A673 (cell line): ENCODE results near the gene LAD1. TPM values are rescaled to one million over a fixed set of nuclear protein-coding genes. Genes with fewer than 3 reads are reported as not detected.
A peak's percentile ranks its signal among the peaks of the same experiment; 100 is the strongest.

Experiments
- BruUV-seq: library from RNA; stranded (reverse); fragments of 400-500 nt; replicated peaks from 2 replicates; lab custom pipeline; 2021; lab: Mats Ljungman, UMichigan
- CTCF ChIA-PET: fragments of 300-600 bp; sonication (Branson Sonifier 250); formaldehyde crosslinking; loops from one replicate; lab custom pipeline; 2022; ENCODE audit warnings: antibody characterized with exemption; lab: Charles Lee
- POLR2A ChIA-PET: fragments of 300-600 bp; sonication (Branson Sonifier 250); formaldehyde crosslinking; loops from one replicate; lab custom pipeline; 2022; ENCODE audit warnings: antibody characterized with exemption; ENCODE audit not compliant: low non-redundant PET; lab: Charles Lee
- DNase-seq: peaks from one replicate; pipeline ENCODE4 v3.0.0-alpha.2; 2015; ENCODE audit warnings: low spot score
- H3K27ac ChIP-seq: fragments of 200-600 bp; sonication (generic); 2 replicates; pipeline ENCODE4 v1.5.1; 2016; ENCODE audit warnings: mixed run types, low read depth, mild to moderate bottlenecking, mixed read lengths, antibody characterized with exemption, low read length; ENCODE audit not compliant: poor library complexity, severe bottlenecking
- H3K27me3 ChIP-seq: fragments of 200-600 bp; sonication (generic); replicated peaks from 2 replicates; pipeline ENCODE4 v1.6.1; 2017; ENCODE audit warnings: mixed run types, low read depth, mild to moderate bottlenecking, mixed read lengths, antibody characterized with exemption, low read length; ENCODE audit not compliant: insufficient read depth, poor library complexity
- H3K36me3 ChIP-seq: fragments of 200-600 bp; sonication (generic); 2 replicates; pipeline ENCODE4 v1.6.1; 2016; ENCODE audit warnings: mixed run types, mild to moderate bottlenecking, mixed read lengths, antibody characterized with exemption, low read length; ENCODE audit not compliant: insufficient read depth, poor library complexity, severe bottlenecking
- H3K4me1 ChIP-seq: fragments of 200-600 bp; sonication (generic); 2 replicates; pipeline ENCODE4 v1.6.1; 2017; ENCODE audit warnings: mixed run types, mild to moderate bottlenecking, mixed read lengths, antibody characterized with exemption, low read length; ENCODE audit not compliant: insufficient read depth, poor library complexity, severe bottlenecking
- H3K4me3 ChIP-seq: fragments of 200-600 bp; sonication (generic); 2 replicates; pipeline ENCODE4 v1.5.1; 2016; ENCODE audit warnings: low read depth, mixed run types, mild to moderate bottlenecking, mixed read lengths, low read length; ENCODE audit not compliant: poor library complexity, severe bottlenecking
- H3K9me3 ChIP-seq: fragments of 200-600 bp; sonication (generic); 2 replicates; pipeline ENCODE4 v1.6.1; 2016; ENCODE audit warnings: mixed run types, low read depth, mild to moderate bottlenecking, mixed read lengths, antibody characterized with exemption, low read length; ENCODE audit not compliant: poor library complexity, severe bottlenecking
- CTCF ChIP-seq: fragments of 300-800, 200-600 bp; sonication (generic); conservative IDR thresholded peaks from 2 replicates; pipeline ENCODE4 v1.5.1; 2017; ENCODE audit warnings: low read depth, mild to moderate bottlenecking, antibody characterized with exemption, low read length, moderate library complexity, mixed read lengths
- EZH2 ChIP-seq: fragments of 200-600 bp; sonication (generic); IDR thresholded peaks from 2 replicates; pipeline ENCODE4 v1.6.1; 2017; ENCODE audit warnings: borderline replicate concordance, low read depth, mild to moderate bottlenecking, mixed read lengths, antibody characterized with exemption, low read length; ENCODE audit not compliant: poor library complexity, severe bottlenecking
- intact Hi-C: fragments of 100-400 bp; cut with micrococcal nuclease; formaldehyde crosslinking; loops from one replicate; pipeline ENCODE4 v1.10.0; 2022; ENCODE audit not compliant: unreplicated experiment
- total RNA-seq: library from RNA; stranded (reverse); gene quantifications from 2 replicates; pipeline ENCODE4 v1.2.3, GENCODE V29; 2021

Gene LAD1
- total RNA-seq, 1 experiment from 2014 or later: not detected

- H3K4me3 ChIP-seq: no peak overlapping the region
- intact Hi-C loops: no loop called here
- TF ChIP-seq CTCF (no peak), EZH2 (no peak)
- CTCF ChIA-PET: interaction anchor here (1.0 kb wide), 1 partner anchor 16 kb away, joined by 8 read pairs; no protein-coding TSS in a partner anchor
- H3K9me3 ChIP-seq: no peaks in the 10 kb centered on the region
- peaks cover 70% of the 10 kb centered on the region for H3K36me3 ChIP-seq
- BruUV-seq: no TSS peak
- H3K4me1 ChIP-seq: peaks cover 29% of the 10 kb centered on the region
- peak overlapping the region; percentile 86 for H3K27ac ChIP-seq
- no peaks in the 10 kb centered on the region for H3K27me3 ChIP-seq
- no peak for DNase-seq
- POLR2A ChIA-PET: interaction anchor here (0.5 kb wide), 1 partner anchor 16 kb away, joined by 4 read pairs; no protein-coding TSS in a partner anchor
Observed at GRCh38 chr1:201331166-201331565, 68.0 kb downstream of the LAD1 start.

Other genes starting within 250 kb of the LAD1 start
- gene TMEM9, start 244.8 kb downstream of the LAD1 start, total RNA-seq: 69.7 and 80.3 TPM in 2 replicates
- gene IGFN1, start 208.5 kb downstream of the LAD1 start, total RNA-seq: 1.0 and 1.2 TPM in 2 replicates
- gene PKP1, start 115.8 kb downstream of the LAD1 start, total RNA-seq: 492 and 535 TPM in 2 replicates
- gene TNNT2, start 21.6 kb downstream of the LAD1 start, total RNA-seq: 0.90 and 2.3 TPM in 2 replicates
- gene TNNI1, start 22.4 kb upstream of the LAD1 start, total RNA-seq: not detected in 2 replicates
- 23.9 and 24.1 TPM in 2 replicates for gene PHLDA3, start 69.9 kb upstream of the LAD1 start, total RNA-seq
- gene CSRP1, start 107.8 kb upstream of the LAD1 start, total RNA-seq: 402 and 517 TPM in 2 replicates
- gene NAV1, start 139.8 kb upstream of the LAD1 start, total RNA-seq: 48.2 and 51.2 TPM in 2 replicates